ENCODE results near the gene SZT2.
"Not testable (repeated sequence)": the region's sequence is repeated elsewhere in the genome, so short reads cannot be mapped to it uniquely, and the experiment has no call there.

Gene SZT2

DNA sequence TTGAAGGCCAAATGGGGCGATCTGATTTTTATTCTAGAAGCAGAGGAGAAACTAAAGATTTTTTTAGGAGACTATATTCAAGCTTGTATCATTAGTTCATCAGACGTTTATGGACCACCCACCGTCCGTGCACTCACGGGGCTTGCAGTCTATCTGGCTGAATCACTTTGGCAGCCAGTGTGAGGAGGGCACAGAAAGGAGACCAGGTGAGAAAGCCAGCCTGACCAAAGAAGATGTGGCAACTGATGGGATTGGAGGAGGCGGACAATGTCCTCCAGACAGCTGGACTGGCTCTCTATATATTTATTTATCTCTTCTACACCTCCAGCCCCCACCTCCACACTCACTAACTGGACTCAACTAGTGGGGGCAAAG is 21.1 kb upstream of the SZT2 start:
- H3K36me3 Mint-ChIP-seq (ENCODE audit: low read depth): peaks cover 32% of the 10 kb centered on the region
- peaks cover 37% of the 10 kb centered on the region for H3K4me1 Mint-ChIP-seq
- no peaks in the 10 kb centered on the region for H3K27me3 Mint-ChIP-seq
- ATAC-seq (no peak), DNase-seq (no peak)
- H3K4me3 Mint-ChIP-seq: peak overlapping the region; percentile 100
- peak overlapping the region; percentile 99 for H3K27ac Mint-ChIP-seq
- H3K9me3 Mint-ChIP-seq: no peaks in the 10 kb centered on the region

GRCh38 chr1:43369779-43370178 is 19.9 kb upstream of the SZT2 start:
- not testable (repeated sequence) for H3K4me3 Mint-ChIP-seq

DNA sequence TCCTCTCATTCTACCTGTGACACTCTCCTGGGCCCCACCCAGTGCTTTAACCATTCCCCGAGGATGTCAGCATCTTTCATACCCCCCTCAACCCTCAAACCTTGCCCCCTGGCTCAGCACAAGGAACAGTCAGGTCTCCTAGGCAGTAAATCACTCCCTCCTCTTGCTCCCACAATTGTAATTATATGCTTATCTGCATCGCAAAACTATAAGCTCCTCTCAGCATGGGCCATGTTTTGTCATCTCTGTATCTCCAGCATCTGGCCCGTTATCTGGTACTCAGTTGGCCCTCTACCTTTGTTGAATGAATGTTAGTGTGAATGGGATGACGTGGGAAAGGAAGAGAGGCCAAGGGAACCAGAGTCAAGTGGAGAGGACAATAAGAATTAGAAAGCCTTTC is 19.1 kb upstream of the SZT2 start:
- DNase-seq: no peak
- no peak for ATAC-seq
- Mint-ChIP-seq H3K4me3 (no peak overlapping the region), H3K36me3 (ENCODE audit: low read depth) (peaks cover 15% of the 10 kb centered on the region), H3K9me3 (no peaks in the 10 kb centered on the region), H3K27ac (no peak overlapping the region), H3K27me3 (no peaks in the 10 kb centered on the region), H3K4me1 (peaks cover 25% of the 10 kb centered on the region)

More at GRCh38 chr1:43369779-43370178, 19.9 kb upstream of the SZT2 start:
- not testable (repeated sequence) for H3K27ac Mint-ChIP-seq, H3K27me3 Mint-ChIP-seq, ATAC-seq, H3K9me3 Mint-ChIP-seq, DNase-seq
- H3K4me1 Mint-ChIP-seq: peaks cover 32% of the 10 kb centered on the region
- H3K36me3 Mint-ChIP-seq (ENCODE audit: low read depth): peaks cover 22% of the 10 kb centered on the region

GRCh38 chr1:43372172-43372571 is 17.5 kb upstream of the SZT2 start:
- Mint-ChIP-seq H3K27me3 (no peaks in the 10 kb centered on the region), H3K27ac (no peak overlapping the region), H3K9me3 (no peaks in the 10 kb centered on the region), H3K4me3 (no peak overlapping the region), H3K36me3 (ENCODE audit: low read depth) (peaks cover 7% of the 10 kb centered on the region), H3K4me1 (peaks cover 15% of the 10 kb centered on the region)
- DNase-seq (no peak), ATAC-seq (no peak)

- no peak for DNase-seq
- peaks cover 6% of the 10 kb centered on the region for H3K36me3 Mint-ChIP-seq (ENCODE audit: low read depth)
- no peak overlapping the region for H3K27ac Mint-ChIP-seq
- no peaks in the 10 kb centered on the region for H3K9me3 Mint-ChIP-seq
- no peaks in the 10 kb centered on the region for H3K27me3 Mint-ChIP-seq
- H3K4me1 Mint-ChIP-seq: peaks cover 13% of the 10 kb centered on the region
- H3K4me3 Mint-ChIP-seq: no peak overlapping the region
- ATAC-seq: no peak
These were observed 16.4 kb upstream of the SZT2 start for GRCh38 chr1:43373066-43373940.

DNA sequence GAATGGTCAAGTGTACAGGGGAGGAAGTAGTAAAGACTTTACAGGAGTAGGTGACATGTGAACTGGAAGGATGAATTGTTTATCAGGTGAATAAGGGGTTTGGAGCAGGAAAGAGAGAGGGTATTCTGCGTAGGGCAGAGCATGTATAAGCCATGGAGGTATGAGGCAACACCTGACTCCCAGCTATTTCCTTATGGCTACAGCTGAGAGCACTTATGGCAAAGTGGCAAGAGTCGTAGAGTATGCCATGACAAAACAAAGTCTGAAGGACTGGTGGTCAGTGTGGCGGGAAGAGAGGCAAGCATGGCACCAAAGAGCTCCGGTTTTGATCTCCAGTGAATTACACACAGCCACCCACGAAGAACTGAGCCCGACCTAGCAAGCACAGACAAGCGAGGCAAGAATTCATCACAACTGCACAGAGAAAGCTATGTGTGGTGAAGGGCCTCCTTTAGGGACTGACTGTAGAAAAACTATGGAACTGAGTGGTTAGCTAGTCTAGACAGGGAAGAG is 12.9 kb upstream of the SZT2 start:
- no peak for DNase-seq
- H3K36me3 Mint-ChIP-seq (ENCODE audit: low read depth): peaks cover 7% of the 10 kb centered on the region
- peaks cover 4% of the 10 kb centered on the region for H3K4me1 Mint-ChIP-seq
- H3K4me3 Mint-ChIP-seq: no peak overlapping the region
- no peaks in the 10 kb centered on the region for H3K9me3 Mint-ChIP-seq
- H3K27ac Mint-ChIP-seq: no peak overlapping the region
- H3K27me3 Mint-ChIP-seq: no peaks in the 10 kb centered on the region
- ATAC-seq: no peak

- no peaks in the 10 kb centered on the region for H3K9me3 Mint-ChIP-seq
These were observed 11.9 kb upstream of the SZT2 start for GRCh38 chr1:43377831-43378230.

GRCh38 chr1:43379476-43379875 is 10.2 kb upstream of the SZT2 start:
- Mint-ChIP-seq H3K4me3 (no peak overlapping the region), H3K27ac (no peak overlapping the region), H3K36me3 (ENCODE audit: low read depth) (peaks cover 18% of the 10 kb centered on the region), H3K9me3 (no peaks in the 10 kb centered on the region), H3K4me1 (peaks cover 4% of the 10 kb centered on the region), H3K27me3 (no peaks in the 10 kb centered on the region)
- DNase-seq (no peak), ATAC-seq (no peak)

More at GRCh38 chr1:43377831-43378230, 11.9 kb upstream of the SZT2 start:
- H3K27me3 Mint-ChIP-seq: no peaks in the 10 kb centered on the region
- DNase-seq (no peak), ATAC-seq (no peak)
- H3K4me1 Mint-ChIP-seq: peaks cover 4% of the 10 kb centered on the region
- no peak overlapping the region for H3K27ac Mint-ChIP-seq
- peaks cover 11% of the 10 kb centered on the region for H3K36me3 Mint-ChIP-seq (ENCODE audit: low read depth)
- no peak overlapping the region for H3K4me3 Mint-ChIP-seq

- Mint-ChIP-seq H3K4me3 (no peak overlapping the region), H3K36me3 (ENCODE audit: low read depth) (peaks cover 35% of the 10 kb centered on the region), H3K27me3 (no peaks in the 10 kb centered on the region), H3K4me1 (peaks cover 4% of the 10 kb centered on the region), H3K9me3 (no peaks in the 10 kb centered on the region), H3K27ac (no peak overlapping the region)
- DNase-seq (no peak), ATAC-seq (no peak)
These were observed 8.1 kb upstream of the SZT2 start for GRCh38 chr1:43381612-43382011.

- DNase-seq (no peak), ATAC-seq (no peak)
- Mint-ChIP-seq H3K36me3 (ENCODE audit: low read depth) (peaks cover 39% of the 10 kb centered on the region), H3K27me3 (no peaks in the 10 kb centered on the region), H3K4me1 (peaks cover 4% of the 10 kb centered on the region), H3K9me3 (no peaks in the 10 kb centered on the region), H3K27ac (no peak overlapping the region), H3K4me3 (no peak overlapping the region)
These were observed 7.5 kb upstream of the SZT2 start for GRCh38 chr1:43382027-43382779.

DNA sequence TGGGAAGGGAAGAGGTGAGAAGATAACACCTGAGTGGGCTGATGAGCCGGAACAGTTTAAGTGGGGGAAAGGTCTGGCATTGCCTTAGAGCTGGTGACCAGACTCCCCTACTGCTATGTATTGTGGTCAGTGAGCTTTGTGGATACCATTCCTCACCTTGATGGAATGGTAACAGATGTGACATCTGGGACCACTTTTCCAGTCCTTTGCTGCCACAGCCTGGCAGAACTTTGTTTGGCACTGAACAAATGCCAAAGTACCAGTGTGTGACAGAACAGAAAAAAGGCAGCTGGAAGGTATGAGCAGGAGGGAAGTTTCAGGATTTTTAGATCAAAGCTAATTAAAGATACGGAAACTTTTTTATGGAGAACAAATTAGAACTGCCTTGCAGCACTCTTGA is 6.2 kb upstream of the SZT2 start:
- no peaks in the 10 kb centered on the region for H3K9me3 Mint-ChIP-seq
- H3K4me3 Mint-ChIP-seq: no peak overlapping the region
- ATAC-seq (no peak), DNase-seq (no peak)
- H3K4me1 Mint-ChIP-seq: peaks cover 14% of the 10 kb centered on the region
- H3K27me3 Mint-ChIP-seq: no peaks in the 10 kb centered on the region
- H3K36me3 Mint-ChIP-seq (ENCODE audit: low read depth): peaks cover 39% of the 10 kb centered on the region
- no peak overlapping the region for H3K27ac Mint-ChIP-seq

- no peak overlapping the region for H3K4me3 Mint-ChIP-seq
- peaks cover 32% of the 10 kb centered on the region for H3K4me1 Mint-ChIP-seq
- H3K36me3 Mint-ChIP-seq (ENCODE audit: low read depth): peaks cover 38% of the 10 kb centered on the region
These were observed 3.0 kb upstream of the SZT2 start for GRCh38 chr1:43386676-43387075.

GRCh38 chr1:43387976-43388599 is 1.6 kb upstream of the SZT2 start:
- peaks cover 31% of the 10 kb centered on the region for H3K36me3 Mint-ChIP-seq (ENCODE audit: low read depth)
- no peak for DNase-seq
- peaks cover 37% of the 10 kb centered on the region for H3K4me1 Mint-ChIP-seq
- no peaks in the 10 kb centered on the region for H3K27me3 Mint-ChIP-seq
- peak overlapping the region; percentile 100 for H3K4me3 Mint-ChIP-seq
- no peaks in the 10 kb centered on the region for H3K9me3 Mint-ChIP-seq
- peak overlapping the region; percentile 99 for H3K27ac Mint-ChIP-seq
- ATAC-seq: no peak

More at GRCh38 chr1:43386676-43387075, 3.0 kb upstream of the SZT2 start:
- no peak overlapping the region for H3K27ac Mint-ChIP-seq
- no peaks in the 10 kb centered on the region for H3K9me3 Mint-ChIP-seq
- ATAC-seq: no peak
- DNase-seq: no peak
- no peaks in the 10 kb centered on the region for H3K27me3 Mint-ChIP-seq

- ATAC-seq (no peak), DNase-seq (no peak)
- Mint-ChIP-seq H3K36me3 (ENCODE audit: low read depth) (peaks cover 27% of the 10 kb centered on the region), H3K27me3 (no peaks in the 10 kb centered on the region), H3K4me1 (peaks cover 37% of the 10 kb centered on the region), H3K27ac (peak overlapping the region; percentile 99), H3K4me3 (peak overlapping the region; percentile 100), H3K9me3 (no peaks in the 10 kb centered on the region)
These were observed 1.1 kb upstream of the SZT2 start for GRCh38 chr1:43388613-43389012.

Measured in activated naive CD8-positive, alpha-beta T cell treated with anti-CD3 and anti-CD28 coated beads, Interleukin-2, amount 50 U/mL, for 24 hours (primary cell).